Loucy (cell line): ENCODE results near the gene PEX16.

Experiments
- H2AFZ ChIP-seq: fragments of 200-600 bp; sonication (generic); 2 replicates; pipeline ENCODE4 v1.6.0; 2016; ENCODE audit warnings: antibody characterized with exemption, mild to moderate bottlenecking, low read length, moderate library complexity
- H3F3A ChIP-seq: fragments of 200-600 bp; 2 replicates; pipeline ENCODE4 v1.6.0; 2016; ENCODE audit warnings: antibody characterized with exemption, low read depth, mild to moderate bottlenecking
- H3K27me3 ChIP-seq: fragments of 200-600 bp; sonication (generic); 2 replicates; pipeline ENCODE4 v1.6.1; 2014; ENCODE audit warnings: low read length, mild to moderate bottlenecking; ENCODE audit not compliant: insufficient read depth, poor library complexity, severe bottlenecking
- H3K36me3 ChIP-seq: fragments of 200-600 bp; sonication (generic); 2 replicates; pipeline ENCODE4 v1.6.1; 2016; ENCODE audit warnings: low read length; ENCODE audit not compliant: insufficient read depth
- H3K4me1 ChIP-seq: fragments of 200-600 bp; sonication (generic); 2 replicates; pipeline ENCODE4 v1.5.1; 2014; ENCODE audit warnings: low read length, mild to moderate bottlenecking; ENCODE audit not compliant: insufficient read depth, poor library complexity, severe bottlenecking
- H3K4me2 ChIP-seq: fragments of 200-600 bp; sonication (generic); 2 replicates; pipeline ENCODE4 v1.6.0; 2014; ENCODE audit warnings: antibody characterized with exemption, low read length, low read depth, mild to moderate bottlenecking; ENCODE audit not compliant: poor library complexity, severe bottlenecking
- H3K4me3 ChIP-seq: fragments of 200-600 bp; sonication (generic); 2 replicates; pipeline ENCODE4 v1.5.1; 2014; ENCODE audit warnings: low read length, mild to moderate bottlenecking, mixed read lengths; ENCODE audit not compliant: poor library complexity, severe bottlenecking
- H3K79me2 ChIP-seq: fragments of 200-600 bp; sonication (generic); 2 replicates; pipeline ENCODE4 v1.6.1; 2014; ENCODE audit warnings: low read length; ENCODE audit not compliant: insufficient read depth
- H3K9ac ChIP-seq: fragments of 200-600 bp; sonication (generic); 2 replicates; pipeline ENCODE4 v1.6.0; 2014; ENCODE audit warnings: mild to moderate bottlenecking, low read depth, low read length, moderate library complexity; ENCODE audit not compliant: poor library complexity, severe bottlenecking
- H3K9me2 ChIP-seq: fragments of 200-600 bp; sonication (generic); replicated peaks from 2 replicates; pipeline ENCODE4 v1.6.1; 2016; ENCODE audit warnings: low read depth, low read length, mixed read lengths
- H3K9me3 ChIP-seq: fragments of 200-600 bp; sonication (generic); 2 replicates; pipeline ENCODE4 v1.6.1; 2014; ENCODE audit warnings: mild to moderate bottlenecking, antibody characterized with exemption, low read length, low read depth; ENCODE audit not compliant: insufficient read depth
- H4K20me1 ChIP-seq: fragments of 200-600 bp; sonication (generic); 2 replicates; pipeline ENCODE4 v1.6.0; 2014; ENCODE audit warnings: antibody characterized with exemption, low read length, mild to moderate bottlenecking; ENCODE audit not compliant: insufficient read depth, poor library complexity, severe bottlenecking
- CTCF ChIP-seq: fragments of 200-600 bp; sonication (generic); conservative IDR thresholded peaks from 2 replicates; pipeline ENCODE4 v1.5.1; 2014; ENCODE audit warnings: mild to moderate bottlenecking, antibody characterized with exemption, low read length
- EZH2phosphoT487 ChIP-seq: fragments of 200-600 bp; IDR thresholded peaks from 2 replicates; pipeline ENCODE4 v1.6.1; 2018; ENCODE audit warnings: antibody characterized with exemption, mild to moderate bottlenecking, moderate library complexity, borderline replicate concordance

Gene PEX16

DNA sequence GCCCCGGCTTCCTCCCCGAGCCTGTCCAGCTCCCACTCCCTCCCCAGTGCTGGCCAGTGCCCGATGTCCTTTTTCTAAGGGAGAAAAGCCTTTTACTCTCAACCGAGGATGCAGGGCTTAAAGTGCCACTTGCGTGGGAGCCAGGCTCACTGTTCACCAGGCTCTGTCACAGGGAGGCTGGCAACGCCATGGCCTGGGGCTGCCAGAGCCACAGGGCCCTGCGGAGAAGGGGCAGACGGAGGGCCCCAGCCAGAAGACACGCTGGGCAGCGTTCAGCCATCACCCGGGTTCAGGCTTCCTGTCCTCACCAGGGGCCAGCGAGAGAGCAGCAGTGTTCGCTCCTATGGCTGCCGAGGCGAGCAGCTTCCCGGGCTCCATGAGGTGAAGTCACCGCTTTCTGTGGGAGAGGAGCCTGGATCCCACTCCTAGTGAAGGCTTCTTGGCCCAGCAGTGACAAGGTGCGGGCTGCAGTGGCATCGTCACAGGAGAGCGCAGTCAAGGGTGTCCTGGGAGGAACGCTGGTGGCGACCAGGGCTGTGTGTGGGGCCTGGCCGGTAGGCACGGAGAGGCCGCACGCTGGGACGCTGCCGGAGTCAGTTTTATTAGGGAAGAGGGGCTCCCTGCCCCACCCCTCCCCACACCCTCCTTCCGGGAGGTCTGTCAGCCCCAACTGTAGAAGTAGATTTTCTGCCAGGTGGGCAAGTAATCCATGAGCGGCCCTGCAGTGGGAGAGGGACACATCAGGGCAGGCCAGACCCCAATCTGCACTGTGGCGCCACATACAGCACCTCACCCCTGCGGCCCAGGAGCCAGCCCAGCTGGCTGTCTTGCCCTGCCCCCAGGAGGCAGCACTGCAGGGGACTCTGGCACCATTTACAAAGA is 7.8 kb downstream of the PEX16 start:
- Histone ChIP-seq H3K36me3 (peaks cover 19% of the 10 kb centered on the region; the same call in 1 of the 2 replicates), H3F3A (no peaks in the 10 kb centered on the region), H3K9me2 (no peaks in the 10 kb centered on the region), H3K9me3 (no peaks in the 10 kb centered on the region), H3K4me2 (no peak overlapping the region), H3K9ac (no peak overlapping the region), H3K4me1 (peaks cover 15% of the 10 kb centered on the region), H3K79me2 (no peaks in the 10 kb centered on the region; the same call in 1 of the 2 replicates), H2AFZ (no peak overlapping the region), H3K4me3 (no peak overlapping the region), H4K20me1 (no peaks in the 10 kb centered on the region), H3K27me3 (no peaks in the 10 kb centered on the region)
- TF ChIP-seq CTCF (no peak), EZH2phosphoT487 (no peak)

GRCh38 chr11:45907911-45908370 is 9.7 kb downstream of the PEX16 start:
- no peaks in the 10 kb centered on the region for H4K20me1 ChIP-seq
- no peaks in the 10 kb centered on the region for H3K79me2 ChIP-seq
- no peak overlapping the region for H3K4me3 ChIP-seq
- no peak overlapping the region for H3K9ac ChIP-seq
- no peak overlapping the region for H2AFZ ChIP-seq
- H3F3A ChIP-seq = no peaks in the 10 kb centered on the region
- no peak overlapping the region for H3K4me2 ChIP-seq
- no peaks in the 10 kb centered on the region for H3K9me2 ChIP-seq
- no peaks in the 10 kb centered on the region for H3K27me3 ChIP-seq
- TF ChIP-seq EZH2phosphoT487 = no peak
- no peak for TF ChIP-seq CTCF
- H3K9me3 ChIP-seq = no peaks in the 10 kb centered on the region
- H3K4me1 ChIP-seq = peaks cover 15% of the 10 kb centered on the region
- peaks cover 5% of the 10 kb centered on the region; the same call in 1 of the 2 replicates for H3K36me3 ChIP-seq

GRCh38 chr11:45906965-45907611 is 10.6 kb downstream of the PEX16 start, which contains the start of gene FREY1:
Gene FREY1, minus strand, starts transcription at chr11:45907271. Its CDS starts 26 bp downstream, at chr11:45907245.
- Histone ChIP-seq H3K9me2 (no peaks in the 10 kb centered on the region), H3K36me3 (peaks cover 5% of the 10 kb centered on the region; the same call in 1 of the 2 replicates), H4K20me1 (no peaks in the 10 kb centered on the region), H3K4me2 (no peak within 1 kb of the TSS), H3K4me1 (peaks cover 15% of the 10 kb centered on the region), H2AFZ (no peak within 1 kb of the TSS), H3K9ac (peak within 1 kb of the TSS; percentile 27), H3F3A (no peaks in the 10 kb centered on the region), H3K9me3 (no peaks in the 10 kb centered on the region), H3K27me3 (no peaks in the 10 kb centered on the region), H3K4me3 (no peak within 1 kb of the TSS), H3K79me2 (no peaks in the 10 kb centered on the region)
- no peak for TF ChIP-seq CTCF
- no peak for TF ChIP-seq EZH2phosphoT487
